PC-3 (cell line): ENCODE results near the gene RERE. TPM values are rescaled to one million over a fixed set of nuclear protein-coding genes. Genes with fewer than 3 reads are reported as not detected.

ENCODE experiments used
- ATAC-seq: fragments of 200-7000 bp; cut with Tn5 transposase; 2 replicates; pipeline ENCODE4 v1.9.1; 2020; ENCODE audit warnings: mild to moderate bottlenecking, moderate library complexity
- BruUV-seq: library from RNA; stranded (reverse); fragments of 400-500 nt; replicated peaks from 2 replicates; lab custom pipeline; 2021; lab: Mats Ljungman, UMichigan
- CTCF ChIA-PET: fragments of 300-600 bp; sonication (Branson Sonifier 250); formaldehyde crosslinking; loops from one replicate; lab custom pipeline; 2022; ENCODE audit warnings: antibody characterized with exemption; lab: Charles Lee
- POLR2A ChIA-PET: fragments of 300-600 bp; sonication (Branson Sonifier 250); formaldehyde crosslinking; loops from one replicate; lab custom pipeline; 2022; ENCODE audit warnings: antibody characterized with exemption; ENCODE audit not compliant: unreplicated experiment; lab: Charles Lee
- DNase-seq: peaks from one replicate; pipeline ENCODE4 v3.0.0-alpha.2; 2015
- H2AFZ ChIP-seq: fragments of 300-600 bp; sonication (generic); 2 replicates; pipeline ENCODE4 v1.6.0; 2016; ENCODE audit warnings: antibody characterized with exemption, low read length
- H3F3A ChIP-seq: fragments of 300-600 bp; sonication (generic); one replicate; pipeline ENCODE4 v1.6.0; 2017; ENCODE audit warnings: antibody characterized with exemption, low read length, control low read depth, mild to moderate bottlenecking; ENCODE audit not compliant: unreplicated experiment
- H3K27ac ChIP-seq: fragments of 300-600 bp; sonication (generic); 2 replicates; pipeline ENCODE4 v1.5.1; 2016; ENCODE audit warnings: mild to moderate bottlenecking, low read length
- H3K27me3 ChIP-seq: fragments of 300-600 bp; sonication (generic); 2 replicates; pipeline ENCODE4 v1.6.1; 2016; ENCODE audit warnings: low read length, mixed read lengths
- H3K36me3 ChIP-seq: fragments of 300-600 bp; sonication (generic); 2 replicates; pipeline ENCODE4 v1.6.1; 2016; ENCODE audit warnings: low read depth, mixed run types, low read length, mixed read lengths
- H3K4me1 ChIP-seq: fragments of 300-600 bp; sonication (generic); 2 replicates; pipeline ENCODE4 v1.5.1; 2016; ENCODE audit warnings: low read length; ENCODE audit not compliant: insufficient read depth
- H3K4me2 ChIP-seq: fragments of 300-600 bp; sonication (generic); 2 replicates; pipeline ENCODE4 v1.6.0; 2016; ENCODE audit warnings: low read length
- H3K4me3 ChIP-seq: fragments of 300-600 bp; sonication (generic); 2 replicates; pipeline ENCODE4 v1.5.1; 2016; ENCODE audit warnings: mild to moderate bottlenecking, low read length, mixed read lengths
- H3K79me2 ChIP-seq: fragments of 300-600 bp; sonication (generic); 2 replicates; pipeline ENCODE4 v1.6.1; 2017; ENCODE audit warnings: low read length, mixed read lengths
- H3K9ac ChIP-seq: fragments of 300-600 bp; sonication (generic); 2 replicates; pipeline ENCODE4 v1.6.0; 2016; ENCODE audit warnings: mild to moderate bottlenecking, low read length
- H3K9me2 ChIP-seq: fragments of 300-600 bp; sonication (generic); replicated peaks from 2 replicates; pipeline ENCODE4 v1.6.1; 2016; ENCODE audit warnings: mixed run types, low read length, mixed read lengths
- H3K9me3 ChIP-seq: fragments of 300-600 bp; sonication (generic); 2 replicates; pipeline ENCODE4 v1.6.1; 2016; ENCODE audit warnings: low read length, mixed read lengths
- H4K20me1 ChIP-seq: fragments of 300-600 bp; sonication (generic); 2 replicates; pipeline ENCODE4 v1.6.1; 2016; ENCODE audit warnings: low read length, mixed read lengths
- EZH2 ChIP-seq: fragments of 300-600 bp; sonication (generic); IDR thresholded peaks from one replicate; pipeline ENCODE4 v1.6.1; 2017; ENCODE audit warnings: antibody characterized with exemption, mild to moderate bottlenecking, low read length; ENCODE audit not compliant: unreplicated experiment
- EZH2phosphoT487 ChIP-seq: fragments of 300-600 bp; sonication (generic); IDR thresholded peaks from 2 replicates; pipeline ENCODE4 v1.6.1; 2018; ENCODE audit warnings: mild to moderate bottlenecking, antibody characterized with exemption, low read length, borderline replicate concordance
- intact Hi-C: fragments of 100-400 bp; cut with micrococcal nuclease; formaldehyde crosslinking; loops from 2 replicates; pipeline ENCODE4 v1.9.0; 2023
- total RNA-seq: library from RNA; depleted of rRNA; stranded (reverse); fragments of >200 nt; gene quantifications from 2 replicates; pipeline ENCODE4 v1.2.3, GENCODE V29; 2014
- TF ChIP-seq, protein P1 (sequence below): fragments of 300-600 bp; sonication (generic); conservative IDR thresholded peaks from 2 replicates; pipeline ENCODE4 v1.5.1; 2017; ENCODE audit warnings: antibody characterized with exemption, low read depth, mild to moderate bottlenecking, low read length

Gene RERE
- total RNA-seq, 1 experiment from 2014 or later = 24.2 TPM

DNA sequence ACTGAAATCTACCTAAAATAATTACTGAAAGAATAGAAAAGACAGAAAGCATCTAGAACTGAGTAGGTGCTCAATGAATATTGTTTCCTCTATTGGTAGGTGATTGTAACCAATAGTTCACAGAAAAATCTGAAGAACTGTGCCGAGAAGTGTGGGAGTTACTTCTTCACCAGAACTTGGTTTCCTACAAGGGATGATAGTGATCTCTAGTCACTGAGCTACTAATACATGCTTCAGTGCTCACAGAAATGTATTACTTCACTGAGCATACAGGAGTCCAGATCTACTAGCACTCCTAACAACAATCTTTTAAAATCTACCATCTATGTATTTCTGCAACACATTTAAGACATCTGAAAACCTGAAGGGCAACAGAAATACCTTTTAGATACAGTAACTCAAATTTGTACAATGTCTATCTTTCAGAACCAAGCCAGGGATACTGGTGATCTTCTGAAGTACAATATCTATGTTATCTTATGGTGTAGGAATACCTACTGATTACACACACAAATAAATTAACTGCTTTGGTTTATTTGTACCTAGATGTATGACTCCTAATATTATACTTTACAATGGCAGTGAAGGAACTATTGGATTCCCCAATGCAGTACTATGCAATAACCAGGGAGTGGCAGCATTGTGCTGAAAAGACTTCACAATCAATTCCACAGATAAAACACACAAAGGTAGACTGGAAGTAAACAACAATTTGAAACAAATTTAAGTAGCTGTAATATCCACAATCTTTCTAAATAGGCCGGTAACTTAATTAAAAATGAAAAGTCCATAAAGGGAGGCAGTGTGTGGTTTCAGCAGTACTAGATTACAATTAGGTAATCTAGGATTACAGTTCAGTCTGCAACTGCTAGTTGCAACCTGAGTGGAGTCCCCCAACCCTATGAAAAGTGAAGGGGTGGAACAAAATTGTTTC lies 256.6 kb downstream of the RERE start:
- no peak overlapping the region for H2AFZ ChIP-seq
- no peaks in the 10 kb centered on the region for H3K9me2 ChIP-seq
- H3K4me3 ChIP-seq = no peak overlapping the region
- intact Hi-C loops = loop anchor here (1.0 kb wide), 4 partner anchors 110 to 288 kb away; no protein-coding TSS in a partner anchor
- no peak overlapping the region for H3K9ac ChIP-seq
- no peaks in the 10 kb centered on the region for H3K36me3 ChIP-seq
- ChIA-PET POLR2A (no interaction called here), CTCF (interaction anchor here (0.5 to 0.9 kb wide), 8 partner anchors 98 to 288 kb away, joined by 3 to 4 read pairs (median 3); no protein-coding TSS in a partner anchor)
- H3K27ac ChIP-seq = no peak overlapping the region
- H3K4me2 ChIP-seq = no peak overlapping the region
- BruUV-seq = no TSS peak
- no peaks in the 10 kb centered on the region for H3K27me3 ChIP-seq
- DNase-seq = peak; percentile 64
- no peaks in the 10 kb centered on the region for H3K9me3 ChIP-seq
- TF ChIP-seq EZH2 = no peak
- TF ChIP-seq, protein P1, sequence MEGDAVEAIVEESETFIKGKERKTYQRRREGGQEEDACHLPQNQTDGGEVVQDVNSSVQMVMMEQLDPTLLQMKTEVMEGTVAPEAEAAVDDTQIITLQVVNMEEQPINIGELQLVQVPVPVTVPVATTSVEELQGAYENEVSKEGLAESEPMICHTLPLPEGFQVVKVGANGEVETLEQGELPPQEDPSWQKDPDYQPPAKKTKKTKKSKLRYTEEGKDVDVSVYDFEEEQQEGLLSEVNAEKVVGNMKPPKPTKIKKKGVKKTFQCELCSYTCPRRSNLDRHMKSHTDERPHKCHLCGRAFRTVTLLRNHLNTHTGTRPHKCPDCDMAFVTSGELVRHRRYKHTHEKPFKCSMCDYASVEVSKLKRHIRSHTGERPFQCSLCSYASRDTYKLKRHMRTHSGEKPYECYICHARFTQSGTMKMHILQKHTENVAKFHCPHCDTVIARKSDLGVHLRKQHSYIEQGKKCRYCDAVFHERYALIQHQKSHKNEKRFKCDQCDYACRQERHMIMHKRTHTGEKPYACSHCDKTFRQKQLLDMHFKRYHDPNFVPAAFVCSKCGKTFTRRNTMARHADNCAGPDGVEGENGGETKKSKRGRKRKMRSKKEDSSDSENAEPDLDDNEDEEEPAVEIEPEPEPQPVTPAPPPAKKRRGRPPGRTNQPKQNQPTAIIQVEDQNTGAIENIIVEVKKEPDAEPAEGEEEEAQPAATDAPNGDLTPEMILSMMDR = peak; percentile 94
- peak; percentile 68 for ATAC-seq
- peaks cover 14% of the 10 kb centered on the region for H3K4me1 ChIP-seq
- H4K20me1 ChIP-seq = no peaks in the 10 kb centered on the region
- peaks cover 5% of the 10 kb centered on the region; the same call in 1 of the 2 replicates for H3K79me2 ChIP-seq
- H3F3A ChIP-seq = no peaks in the 10 kb centered on the region

DNA sequence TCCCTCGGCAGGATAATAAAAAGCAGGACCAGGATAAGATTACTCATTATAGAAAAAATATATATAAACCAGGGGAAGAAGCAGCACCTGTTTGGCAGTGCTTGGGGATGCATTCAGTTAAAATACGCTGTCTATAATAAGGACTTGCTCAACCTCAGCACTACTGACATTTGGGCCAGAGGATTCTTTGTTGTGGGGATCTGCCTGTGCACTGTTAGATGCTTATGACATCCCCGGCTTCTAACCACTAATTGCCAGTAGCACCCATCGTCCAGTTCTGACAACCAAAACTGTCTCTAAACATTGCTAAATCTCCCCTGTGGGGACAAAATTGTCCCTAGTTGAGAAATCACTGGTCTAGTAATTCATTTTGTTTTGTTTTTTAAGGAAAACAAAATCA lies 257.4 kb downstream of the RERE start:
- Histone ChIP-seq H3K79me2 (peaks cover 5% of the 10 kb centered on the region; the same call in 1 of the 2 replicates), H3K9ac (no peak overlapping the region), H3F3A (no peaks in the 10 kb centered on the region), H3K9me3 (no peaks in the 10 kb centered on the region), H3K4me2 (no peak overlapping the region), H3K27me3 (no peaks in the 10 kb centered on the region), H2AFZ (no peak overlapping the region), H3K9me2 (no peaks in the 10 kb centered on the region), H3K4me3 (no peak overlapping the region), H3K4me1 (peaks cover 14% of the 10 kb centered on the region), H3K27ac (no peak overlapping the region), H4K20me1 (no peaks in the 10 kb centered on the region), H3K36me3 (no peaks in the 10 kb centered on the region)
- CTCF ChIA-PET = no interaction called here
- intact Hi-C loops = no loop called here
- no peak for TF ChIP-seq EZH2phosphoT487
- TF ChIP-seq, protein P1 = no peak
- no peak for TF ChIP-seq EZH2
- DNase-seq = no peak
- ATAC-seq = no peak
- no TSS peak for BruUV-seq
- POLR2A ChIA-PET = no interaction called here

DNA sequence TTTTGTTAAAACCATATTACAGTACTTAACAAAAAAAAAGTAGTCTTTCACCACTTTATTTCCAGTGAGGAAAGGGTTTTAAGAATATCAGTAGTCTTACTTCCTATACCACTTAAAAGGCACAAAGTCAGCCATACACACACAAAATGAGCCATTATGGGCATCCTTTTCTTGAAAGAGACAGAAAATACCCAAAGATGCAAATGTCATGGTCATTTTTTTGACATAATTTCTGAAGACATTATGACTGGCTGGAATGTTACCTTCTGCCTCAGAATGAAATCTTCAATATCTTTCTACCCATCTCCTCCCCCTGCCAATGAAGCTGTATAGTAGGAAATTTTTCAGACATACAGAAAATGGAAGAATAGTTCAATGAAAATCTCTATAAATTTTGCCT lies 261.9 kb downstream of the RERE start:
- Histone ChIP-seq H3K79me2 (peaks cover 5% of the 10 kb centered on the region), H3K9me2 (no peaks in the 10 kb centered on the region), H4K20me1 (no peaks in the 10 kb centered on the region), H3K9ac (no peak overlapping the region), H3K4me1 (no peaks in the 10 kb centered on the region), H3K27me3 (no peaks in the 10 kb centered on the region), H3K27ac (no peak overlapping the region), H3K4me2 (no peak overlapping the region), H2AFZ (no peak overlapping the region), H3K36me3 (no peaks in the 10 kb centered on the region), H3F3A (no peaks in the 10 kb centered on the region), H3K4me3 (no peak overlapping the region), H3K9me3 (no peaks in the 10 kb centered on the region)
- ChIA-PET POLR2A (no interaction called here), CTCF (interaction anchor here (0.6 to 0.9 kb wide), 2 partner anchors 159 to 176 kb away, joined by 3 to 4 read pairs; no protein-coding TSS in a partner anchor)
- TF ChIP-seq EZH2phosphoT487 (no peak), EZH2 (no peak)
- TF ChIP-seq, protein P1 = no peak
- DNase-seq (no peak), ATAC-seq (no peak)
- no TSS peak for BruUV-seq
- intact Hi-C loops = no loop called here
